H9 (cell line): ENCODE data around the gene NDNF. TPM values are rescaled to one million over a fixed set of nuclear protein-coding genes. Genes with fewer than 3 reads are reported as not detected.

Experiments
- DNase-seq: peaks from one replicate; pipeline ENCODE4 v3.0.0-alpha.2; 2017
- H2AFZ ChIP-seq: one replicate; pipeline ENCODE4 v1.6.1; 2013; ENCODE audit warnings: mild to moderate bottlenecking, low read length, control low read depth, moderate library complexity
- H2AK5ac ChIP-seq: 2 replicates; pipeline ENCODE4 v1.6.1; 2013; ENCODE audit warnings: low read length, control low read depth, mixed read lengths; ENCODE audit not compliant: insufficient read length
- H2BK120ac ChIP-seq: one replicate; pipeline ENCODE4 v1.6.1; 2013; ENCODE audit warnings: low read depth, mild to moderate bottlenecking, low read length, control low read depth, inconsistent platforms; ENCODE audit not compliant: poor library complexity, severe bottlenecking
- H2BK12ac ChIP-seq: 2 replicates; pipeline ENCODE4 v1.6.1; 2013; ENCODE audit warnings: low read length, control low read depth, mixed read lengths, low read depth; ENCODE audit not compliant: insufficient read length
- H2BK15ac ChIP-seq: 2 replicates; pipeline ENCODE4 v1.6.1; 2013; ENCODE audit warnings: low read depth, low read length, control low read depth
- H2BK20ac ChIP-seq: one replicate; pipeline ENCODE4 v1.6.1; 2013; ENCODE audit warnings: low read depth, mild to moderate bottlenecking, low read length, control low read depth, inconsistent platforms; ENCODE audit not compliant: poor library complexity, severe bottlenecking
- H2BK5ac ChIP-seq: 2 replicates; pipeline ENCODE4 v1.6.1; 2013; ENCODE audit warnings: low read length, control low read depth, mixed read lengths; ENCODE audit not compliant: insufficient read length
- H3K14ac ChIP-seq: 2 replicates; pipeline ENCODE4 v1.6.1; 2013; ENCODE audit warnings: low read length, control low read depth; ENCODE audit not compliant: insufficient read depth
- H3K18ac ChIP-seq: 2 replicates; pipeline ENCODE4 v1.6.1; 2013; ENCODE audit warnings: low read depth, mild to moderate bottlenecking, mixed read lengths, low read length, control low read depth; ENCODE audit not compliant: insufficient read length
- H3K23ac ChIP-seq: 2 replicates; pipeline ENCODE4 v1.6.1; 2013; ENCODE audit warnings: low read length, control low read depth, mixed read lengths, low read depth; ENCODE audit not compliant: insufficient read length
- H3K23me2 ChIP-seq: 2 replicates; pipeline ENCODE4 v1.6.1; 2013; ENCODE audit warnings: low read depth, mild to moderate bottlenecking, mixed read lengths, low read length, control low read depth; ENCODE audit not compliant: insufficient read length, poor library complexity, severe bottlenecking
- H3K27ac ChIP-seq: 2 replicates; pipeline ENCODE4 v1.5.1; 2013; ENCODE audit warnings: low read length, control low read depth, mixed read lengths, low read depth; ENCODE audit not compliant: insufficient read length
- H3K27me3 ChIP-seq: 2 replicates; pipeline ENCODE4 v1.6.1; 2013; ENCODE audit warnings: low read length, control low read depth, inconsistent platforms; ENCODE audit not compliant: insufficient read depth
- H3K4ac ChIP-seq: 2 replicates; pipeline ENCODE4 v1.6.1; 2013; ENCODE audit warnings: low read depth, mild to moderate bottlenecking, control low read depth, inconsistent platforms, low read length, moderate library complexity
- H3K4me1 ChIP-seq: 2 replicates; pipeline ENCODE4 v1.6.1; 2013; ENCODE audit warnings: low read length, control low read depth, inconsistent platforms; ENCODE audit not compliant: insufficient read depth
- H3K4me2 ChIP-seq: 2 replicates; pipeline ENCODE4 v1.6.1; 2013; ENCODE audit warnings: low read length, control low read depth, mixed read lengths; ENCODE audit not compliant: insufficient read length, insufficient read depth
- H3K56ac ChIP-seq: 2 replicates; pipeline ENCODE4 v1.6.1; 2013; ENCODE audit warnings: low read depth, mild to moderate bottlenecking, mixed read lengths, low read length, control low read depth; ENCODE audit not compliant: insufficient read length
- H3K79me1 ChIP-seq: 2 replicates; pipeline ENCODE4 v1.6.1; 2013; ENCODE audit warnings: low read depth, mild to moderate bottlenecking, moderate library complexity, low read length, control low read depth, inconsistent platforms; ENCODE audit not compliant: insufficient read depth, poor library complexity, severe bottlenecking
- H3K79me2 ChIP-seq: 2 replicates; pipeline ENCODE4 v1.6.1; 2013; ENCODE audit warnings: low read length, control low read depth, inconsistent platforms; ENCODE audit not compliant: insufficient read depth
- H3K9ac ChIP-seq: 2 replicates; pipeline ENCODE4 v1.6.1; 2013; ENCODE audit warnings: low read length, control low read depth, mixed read lengths; ENCODE audit not compliant: insufficient read length; ENCODE audit errors: extremely low read depth
- H3K9me3 ChIP-seq: one replicate; pipeline ENCODE4 v1.6.1; 2013; ENCODE audit warnings: low read depth, low read length, inconsistent platforms; ENCODE audit not compliant: control insufficient read depth
- H3T11ph ChIP-seq: one replicate; pipeline ENCODE4 v1.6.1; 2013; ENCODE audit warnings: mild to moderate bottlenecking, low read length, control low read depth, inconsistent platforms
- H4K20me1 ChIP-seq: one replicate; pipeline ENCODE4 v1.6.1; 2013; ENCODE audit not compliant: control insufficient read depth, insufficient read length, insufficient read depth
- H4K5ac ChIP-seq: 2 replicates; pipeline ENCODE4 v1.6.1; 2013; ENCODE audit warnings: low read depth, mild to moderate bottlenecking, mixed read lengths, low read length, control low read depth; ENCODE audit not compliant: insufficient read length
- H4K8ac ChIP-seq: replicated peaks from 2 replicates; pipeline ENCODE4 v1.6.1; 2013; ENCODE audit warnings: low read length, control low read depth, mixed read lengths, low read depth; ENCODE audit not compliant: insufficient read length
- H4K91ac ChIP-seq: 2 replicates; pipeline ENCODE4 v1.6.1; 2013; ENCODE audit warnings: low read depth, mild to moderate bottlenecking, moderate library complexity, mixed read lengths, low read length, control low read depth; ENCODE audit not compliant: insufficient read length
- H3K27ac Mint-ChIP-seq, 3 experiments: 2 replicates in 2 of 3; 3 replicates in 1 of 3; pipeline ENCODE4 v1.8.0; 2020 to 2021; ENCODE audit warnings: mixed read lengths in 3 of 3, mild to moderate bottlenecking in 1 of 3, moderate library complexity in 1 of 3
- H3K27me3 Mint-ChIP-seq: 2 replicates; pipeline ENCODE4 v1.8.0; 2021; ENCODE audit warnings: low read depth, mild to moderate bottlenecking, moderate library complexity, mixed read lengths
- H3K36me3 Mint-ChIP-seq, 3 experiments: 2 replicates in 2 of 3; 3 replicates in 1 of 3; pipeline ENCODE4 v1.8.0; 2020 to 2021; ENCODE audit warnings: low read depth in 3 of 3, mixed read lengths in 3 of 3; ENCODE audit not compliant: insufficient read depth in 1 of 3
- H3K4me1 Mint-ChIP-seq, 2 experiments: 2 replicates each; pipeline ENCODE4 v1.8.0; 2020; ENCODE audit warnings: mixed read lengths in 2 of 2
- H3K4me3 Mint-ChIP-seq, 2 experiments: 2 replicates in 1 of 2; 3 replicates in 1 of 2; pipeline ENCODE4 v1.8.0; 2020 to 2021; ENCODE audit warnings: mild to moderate bottlenecking in 2 of 2, mixed read lengths in 2 of 2, moderate library complexity in 1 of 2
- H3K9me3 Mint-ChIP-seq, 2 experiments: 2 replicates in 1 of 2; 3 replicates in 1 of 2; pipeline ENCODE4 v1.8.0; 2020; ENCODE audit warnings: mild to moderate bottlenecking in 2 of 2, mixed read lengths in 2 of 2, moderate library complexity in 1 of 2
- CTCF ChIP-seq: fragments of 200-600 bp; sonication (generic); conservative IDR thresholded peaks from 3 replicates; pipeline ENCODE4 v1.8.0; 2021; ENCODE audit warnings: antibody characterized with exemption, mild to moderate bottlenecking
- WGBS: extraction: QIAGEN DNeasy Blood & Tissue Kit; methylation state at CpG from one replicate; pipeline ENCODE4 v1.1.7; 2013; ENCODE audit warnings: missing lambda C conversion rate, low lambda C conversion rate, mixed read lengths; ENCODE audit not compliant: insufficient read length; ENCODE audit errors: extremely low coverage; 5-methylcytosine and 5-hydroxymethylcytosine counted together
- total RNA-seq: library from RNA; stranded (reverse); gene quantifications from 2 replicates; pipeline ENCODE4 v1.2.1, GENCODE V29; 2021

The NDNF gene
- total RNA-seq, 1 experiment from 2014 or later: 0.17 TPM

- no peak overlapping the region for H2AK5ac ChIP-seq
- no peak for TF ChIP-seq CTCF
- H3K14ac ChIP-seq: no peak overlapping the region; the same call in 1 of the 2 replicates
- Mint-ChIP-seq H3K27ac (no peak overlapping the region), H3K36me3 (peaks cover 6 to 23% (median 6%) of the 10 kb centered on the region in 3 experiments; a peak in 6 of 7 replicates), H3K4me1 (peaks cover 0 to 1% of the 10 kb centered on the region in 2 experiments; a peak in 1 of 4 replicates), H3K9me3 (peaks cover 12 to 15% of the 10 kb centered on the region in 2 experiments), H3K4me3 (no peak overlapping the region), H3K27me3 (no peaks in the 10 kb centered on the region)
- no peak overlapping the region for H2BK15ac ChIP-seq
- H2BK120ac ChIP-seq: no peak overlapping the region
- no peak overlapping the region for H3K9ac ChIP-seq
- H3K79me2 ChIP-seq: no peaks in the 10 kb centered on the region
- no peak overlapping the region for H4K8ac ChIP-seq
- H3K4me1 ChIP-seq: no peaks in the 10 kb centered on the region
- no peak overlapping the region for H3K4me2 ChIP-seq
- H3K18ac ChIP-seq: no peak overlapping the region
- H3K27me3 ChIP-seq: no peaks in the 10 kb centered on the region
- no peaks in the 10 kb centered on the region for H4K20me1 ChIP-seq
- no peak overlapping the region for H4K91ac ChIP-seq
- H2BK20ac ChIP-seq: no peak overlapping the region
- no peak overlapping the region for H3T11ph ChIP-seq
- H3K23ac ChIP-seq: no peak overlapping the region
- H3K9me3 ChIP-seq: no peaks in the 10 kb centered on the region
- H3K27ac ChIP-seq: no peak overlapping the region
- H2BK12ac ChIP-seq: no peak overlapping the region
- no peak overlapping the region for H2AFZ ChIP-seq
- DNase-seq: no peak
- H3K79me1 ChIP-seq: no peaks in the 10 kb centered on the region
- H4K5ac ChIP-seq: no peak overlapping the region
- no peak overlapping the region for H3K4ac ChIP-seq
- H3K56ac ChIP-seq: no peak overlapping the region
- H2BK5ac ChIP-seq: no peak overlapping the region
- no CpG with 5 or more reads among the region's 4 CpGs for WGBS
- H3K23me2 ChIP-seq: no peaks in the 10 kb centered on the region
Measured at GRCh38 chr4:121003863-121004262, 68.5 kb downstream of the NDNF start.
